HepG2 (cell line): ENCODE results near the gene OSBPL8. TPM values are rescaled to one million over a fixed set of nuclear protein-coding genes. Genes with fewer than 3 reads are reported as not detected.

Source experiments
- ATAC-seq: fragments of 200-7000 bp; cut with Tn5 transposase; 3 replicates; pipeline ENCODE4 v1.9.1; 2020; ENCODE audit warnings: mild to moderate bottlenecking, moderate library complexity
- BruUV-seq: library from RNA; stranded (reverse); fragments of 400-500 nt; replicated peaks from 2 replicates; lab custom pipeline; 2021; lab: Mats Ljungman, UMichigan
- CTCF ChIA-PET: fragments of 300-600 bp; formaldehyde crosslinking; extraction: SDS; loops from one replicate; lab custom pipeline; 2021; ENCODE audit warnings: low total read pairs, inconsistent platforms, low intra/inter-chr PET ratio; lab: Yijun Ruan, JAX
- POLR2A ChIA-PET: fragments of 350-600 bp; sonication (Branson Sonifier 250); formaldehyde crosslinking; loops from one replicate; lab custom pipeline; 2020; ENCODE audit warnings: antibody characterized with exemption, inconsistent platforms; lab: Yijun Ruan, JAX
- DNase-seq: peaks from one replicate; pipeline ENCODE4 v3.0.0-alpha.2; 2015; ENCODE audit warnings: low spot score
- FAIRE-seq: peaks from 3 replicates; lab custom pipeline; 2011; peaks lifted over from hg19 to GRCh38; lab: Jason Lieb, UNC
- H2AFZ ChIP-seq: one replicate; pipeline ENCODE4 v1.6.1; 2011; ENCODE audit warnings: low read length, inconsistent platforms
- H3K27ac ChIP-seq: fragments of 300-600 bp; 3 replicates; pipeline ENCODE4 v1.8.0; 2011; ENCODE audit warnings: mixed run types, mild to moderate bottlenecking, mixed read lengths, low read length, inconsistent platforms; ENCODE audit not compliant: insufficient read depth; ENCODE audit errors: extremely low read length
- H3K27me3 ChIP-seq, 2 experiments: fragments of 200-600 bp in 1 of 2; 2 replicates in 1 of 2; 3 replicates in 1 of 2; pipeline versions ENCODE4 v1.6.0 to v1.8.0; 2011; ENCODE audit warnings: low read length in 2 of 2, mild to moderate bottlenecking in 2 of 2, moderate library complexity in 2 of 2, inconsistent platforms in 1 of 2; ENCODE audit not compliant: insufficient read depth in 2 of 2, control insufficient read depth in 1 of 2
- H3K36me3 ChIP-seq, 2 experiments: fragments of 200-600 bp in 1 of 2; replicated peaks in 1 of 2; 2 replicates in 1 of 2; 3 replicates in 1 of 2; pipeline versions ENCODE4 v1.5.1 to v1.8.0; 2011; ENCODE audit warnings: low read length in 2 of 2, inconsistent platforms in 1 of 2; ENCODE audit not compliant: insufficient read depth in 2 of 2, control insufficient read depth in 1 of 2
- H3K4me1 ChIP-seq: 2 replicates; pipeline ENCODE4 v1.5.1; 2012; ENCODE audit warnings: low read length, inconsistent platforms; ENCODE audit not compliant: insufficient read depth
- H3K4me2 ChIP-seq: 2 replicates; pipeline ENCODE4 v1.6.0; 2011; ENCODE audit warnings: low read depth, low read length, inconsistent platforms
- H3K4me3 ChIP-seq, 3 experiments: fragments of 200-600 bp in 1 of 3; sonication (generic), shearing (Covaris generic) in 1 of 3; replicated peaks in 1 of 3; 2 replicates each; pipeline ENCODE4 v1.5.1; 2011 to 2016; ENCODE audit warnings: low read length in 3 of 3, inconsistent platforms in 2 of 3, low read depth in 2 of 3, mild to moderate bottlenecking in 2 of 3, control low read depth in 1 of 3, mixed read lengths in 1 of 3; ENCODE audit not compliant: insufficient read depth in 1 of 3
- H3K79me2 ChIP-seq: one replicate; pipeline ENCODE4 v1.6.1; 2011; ENCODE audit warnings: low read length, inconsistent platforms; ENCODE audit not compliant: insufficient read depth
- H3K9ac ChIP-seq: 2 replicates; pipeline ENCODE4 v1.6.0; 2011; ENCODE audit warnings: mild to moderate bottlenecking, low read depth, low read length, inconsistent platforms; ENCODE audit not compliant: insufficient read depth
- H3K9me3 ChIP-seq: 2 replicates; pipeline ENCODE4 v1.5.1; 2012; ENCODE audit warnings: mild to moderate bottlenecking, low read length
- H4K20me1 ChIP-seq: 2 replicates; pipeline ENCODE4 v1.6.0; 2011; ENCODE audit warnings: inconsistent platforms, mild to moderate bottlenecking, low read length, moderate library complexity; ENCODE audit not compliant: insufficient read depth
- FOSL2 ChIP-seq: sonication (generic); formaldehyde crosslinking; IDR thresholded peaks from 2 replicates; pipeline ENCODE4 v1.4.0; 2020; ENCODE audit warnings: missing genetic modification reagents
- IRF2 ChIP-seq: IDR thresholded peaks from 2 replicates; pipeline ENCODE4 v1.6.1; 2018; ENCODE audit warnings: missing genetic modification reagents, missing compliant biosample characterization
- KDM6A ChIP-seq: IDR thresholded peaks from 2 replicates; pipeline ENCODE4 v1.6.1; 2016; ENCODE audit warnings: low read depth
- NFYC ChIP-seq: IDR thresholded peaks from 2 replicates; pipeline ENCODE4 v1.6.1; 2016; ENCODE audit warnings: missing genetic modification reagents, missing compliant biosample characterization
- RFXANK ChIP-seq: IDR thresholded peaks from 2 replicates; pipeline ENCODE4 v1.6.1; 2016
- SIN3A ChIP-seq: IDR thresholded peaks from 2 replicates; pipeline ENCODE4 v1.6.1; 2011; ENCODE audit warnings: low read depth, mild to moderate bottlenecking, control low read depth, low read length, borderline replicate concordance
- WIZ ChIP-seq: sonication (generic); formaldehyde crosslinking; IDR thresholded peaks from 2 replicates; pipeline ENCODE4 v1.5.1; 2020; ENCODE audit warnings: mild to moderate bottlenecking, missing genetic modification reagents
- ZFP36L2 ChIP-seq: sonication (generic); formaldehyde crosslinking; IDR thresholded peaks from 2 replicates; pipeline ENCODE4 v1.4.0; 2020; ENCODE audit warnings: missing genetic modification reagents
- ZMYM3 ChIP-seq: sonication (generic); formaldehyde crosslinking; IDR thresholded peaks from 2 replicates; pipeline ENCODE4 v1.5.1; 2020; ENCODE audit warnings: mild to moderate bottlenecking, missing genetic modification reagents
- ZNF282 ChIP-seq: fragments of 450-650 bp; IDR thresholded peaks from 2 replicates; pipeline ENCODE4 v1.6.1; 2018; ENCODE audit not compliant: partially characterized antibody
- ZNF329 ChIP-seq: sonication (generic); formaldehyde crosslinking; IDR thresholded peaks from 2 replicates; pipeline ENCODE4 v1.9.0; 2021; ENCODE audit warnings: low read depth, mild to moderate bottlenecking, missing genetic modification reagents
- ZNF333 ChIP-seq: sonication (generic); formaldehyde crosslinking; IDR thresholded peaks from 2 replicates; pipeline ENCODE4 v1.4.0; 2020; ENCODE audit warnings: mild to moderate bottlenecking, missing genetic modification reagents, borderline replicate concordance
- ZNF431 ChIP-seq: sonication (generic); formaldehyde crosslinking; IDR thresholded peaks from 2 replicates; pipeline ENCODE4 v1.9.0; 2022; ENCODE audit warnings: missing genetic modification reagents, low read depth, mild to moderate bottlenecking, borderline replicate concordance
- ZNF572 ChIP-seq: sonication (generic); formaldehyde crosslinking; IDR thresholded peaks from 2 replicates; pipeline ENCODE4 v1.5.1; 2020; ENCODE audit warnings: mild to moderate bottlenecking, missing genetic modification reagents
- ZNF670 ChIP-seq: sonication (generic); formaldehyde crosslinking; IDR thresholded peaks from 2 replicates; pipeline ENCODE4 v1.8.0; 2022; ENCODE audit warnings: mild to moderate bottlenecking, missing genetic modification reagents, borderline replicate concordance
- ZNF678 ChIP-seq: sonication (generic); formaldehyde crosslinking; IDR thresholded peaks from 2 replicates; pipeline ENCODE4 v1.4.0; 2020; ENCODE audit warnings: mild to moderate bottlenecking, missing genetic modification reagents
- ZNF7 ChIP-seq: IDR thresholded peaks from 2 replicates; pipeline ENCODE4 v1.6.1; 2016; ENCODE audit warnings: missing biosample characterization, missing genetic modification reagents
- ZNF773 ChIP-seq: sonication (generic); formaldehyde crosslinking; IDR thresholded peaks from 2 replicates; pipeline ENCODE4 v1.4.0; 2020; ENCODE audit warnings: missing genetic modification reagents, borderline replicate concordance
- in situ Hi-C: cut with HindIII; loops from 2 replicates; pipeline ENCODE4 v1.10.0; 2017; ENCODE audit warnings: low pct_unique_long_range_greater_than_20kb; ENCODE audit not compliant: extremely low pct_ligation_motif_present
- intact Hi-C: fragments of 100-400 bp; cut with micrococcal nuclease; formaldehyde crosslinking; loops from one replicate; pipeline ENCODE4 v1.10.0; 2022; ENCODE audit not compliant: unreplicated experiment
- polyA plus RNA-seq, 8 experiments: library from polyadenylated mRNA; depleted of rRNA in 3 of 8; stranded (reverse) in 7 of 8; unstranded in 1 of 8; fragments of >200 nt; fragmentation: Illumina TruSeq in 4 of 8; extraction: Trizol in 4 of 8; gene quantifications; 2 replicates each; pipeline versions ENCODE4 v1.2.1 to v1.2.3, GENCODE V29; 2011 to 2016; ENCODE audit warnings: low read depth in 4 of 8, missing spikeins in 1 of 8, mixed read lengths in 1 of 8; ENCODE audit not compliant: insufficient read depth in 1 of 8
- total RNA-seq, 5 experiments: library from RNA; depleted of rRNA; stranded (reverse); fragments of >200 nt; fragmentation: Illumina TruSeq; extraction: Trizol; gene quantifications; 2 replicates each; pipeline ENCODE4 v1.2.3, GENCODE V29; 2016; ENCODE audit warnings: low read depth in 1 of 5
- TF ChIP-seq, protein P1 (sequence below): sonication (generic); formaldehyde crosslinking; IDR thresholded peaks from 2 replicates; pipeline ENCODE4 v1.5.0; 2020; ENCODE audit warnings: missing genetic modification reagents
- TF ChIP-seq, protein P2 (sequence below): IDR thresholded peaks from 2 replicates; pipeline ENCODE4 v1.6.1; 2016; ENCODE audit warnings: missing compliant biosample characterization, missing genetic modification reagents, borderline replicate concordance

The OSBPL8 gene
- total and polyA plus RNA-seq, 2 of the 13 experiments (the other 11 are each of a cell fraction or from before 2014, with no cell fraction given), result 11.0 to 33.9 TPM

DNA sequence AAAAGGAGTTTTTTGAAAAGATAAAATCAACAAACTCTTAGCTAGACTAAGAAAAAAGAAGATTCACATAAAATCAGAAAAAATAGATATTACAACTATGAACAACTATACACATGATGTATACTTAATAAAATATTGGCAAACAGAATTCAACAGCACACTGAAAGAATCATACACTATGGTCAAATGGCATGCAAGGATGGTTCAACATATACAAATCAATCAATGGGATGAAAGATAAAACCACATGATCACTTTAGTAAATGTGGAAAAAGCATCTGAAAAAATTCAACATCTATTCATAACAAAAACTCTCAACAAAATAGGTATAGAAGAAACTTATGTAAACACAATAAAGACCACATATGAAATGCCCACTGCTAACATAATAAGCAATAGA is 126.8 kb downstream of the OSBPL8 start (continued):
- TF ChIP-seq, protein P1, sequence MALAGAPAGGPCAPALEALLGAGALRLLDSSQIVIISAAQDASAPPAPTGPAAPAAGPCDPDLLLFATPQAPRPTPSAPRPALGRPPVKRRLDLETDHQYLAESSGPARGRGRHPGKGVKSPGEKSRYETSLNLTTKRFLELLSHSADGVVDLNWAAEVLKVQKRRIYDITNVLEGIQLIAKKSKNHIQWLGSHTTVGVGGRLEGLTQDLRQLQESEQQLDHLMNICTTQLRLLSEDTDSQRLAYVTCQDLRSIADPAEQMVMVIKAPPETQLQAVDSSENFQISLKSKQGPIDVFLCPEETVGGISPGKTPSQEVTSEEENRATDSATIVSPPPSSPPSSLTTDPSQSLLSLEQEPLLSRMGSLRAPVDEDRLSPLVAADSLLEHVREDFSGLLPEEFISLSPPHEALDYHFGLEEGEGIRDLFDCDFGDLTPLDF (CRISPR knock-in tag), result no peak
- TF ChIP-seq ZNF431 (CRISPR knock-in tag) (no peak), NFYC (CRISPR knock-in tag) (no peak), RFXANK (CRISPR knock-in tag) (no peak)
- TF ChIP-seq, all 625 proteins: peak for 0

DNA sequence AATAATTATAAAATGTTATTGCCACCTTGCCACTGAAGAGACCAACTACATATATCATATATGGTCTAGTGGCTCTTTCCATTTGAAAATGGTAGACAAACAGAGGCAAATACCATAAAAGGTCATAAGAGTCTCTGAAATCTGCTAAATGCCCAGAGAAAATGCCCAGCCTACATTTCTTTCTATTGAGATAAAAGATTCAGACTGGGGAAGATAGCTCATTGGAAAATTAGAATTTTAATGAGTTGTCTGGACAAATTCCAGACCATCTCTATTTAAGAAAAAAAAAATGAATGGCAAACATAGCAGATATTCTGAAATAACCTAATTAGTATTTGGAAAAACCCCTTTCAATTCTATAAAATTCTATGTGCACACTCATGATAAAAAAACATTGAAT is 131.5 kb downstream of the OSBPL8 start:
- CTCF ChIA-PET, result no interaction called here
- DNase-seq (no peak), FAIRE-seq (no peak), ATAC-seq (no peak)
- POLR2A ChIA-PET, result no interaction called here
- Histone ChIP-seq H3K9me3 (peaks cover 25% of the 10 kb centered on the region), H2AFZ (no peak overlapping the region), H3K27me3 (no peaks in the 10 kb centered on the region), H4K20me1 (no peaks in the 10 kb centered on the region), H3K27ac (no peak overlapping the region), H3K4me1 (peaks cover 1% of the 10 kb centered on the region; the same call in 1 of the 2 replicates), H3K4me2 (no peak overlapping the region), H3K4me3 (no peak overlapping the region), H3K79me2 (no peaks in the 10 kb centered on the region), H3K36me3 (no peaks in the 10 kb centered on the region), H3K9ac (no peak overlapping the region)
- intact Hi-C loops, result loop anchor here (10.0 kb wide), 1 partner anchor 57 kb away; no protein-coding TSS in a partner anchor
- TF ChIP-seq ZNF670 (CRISPR knock-in tag), result no peak
- no peak for TF ChIP-seq KDM6A (CRISPR knock-in tag)
- TF ChIP-seq ZMYM3, result no peak
- TF ChIP-seq FOSL2, result no peak
- TF ChIP-seq ZNF773 (CRISPR knock-in tag), result no peak
- no peak for TF ChIP-seq ZNF329
- TF ChIP-seq, protein P2, sequence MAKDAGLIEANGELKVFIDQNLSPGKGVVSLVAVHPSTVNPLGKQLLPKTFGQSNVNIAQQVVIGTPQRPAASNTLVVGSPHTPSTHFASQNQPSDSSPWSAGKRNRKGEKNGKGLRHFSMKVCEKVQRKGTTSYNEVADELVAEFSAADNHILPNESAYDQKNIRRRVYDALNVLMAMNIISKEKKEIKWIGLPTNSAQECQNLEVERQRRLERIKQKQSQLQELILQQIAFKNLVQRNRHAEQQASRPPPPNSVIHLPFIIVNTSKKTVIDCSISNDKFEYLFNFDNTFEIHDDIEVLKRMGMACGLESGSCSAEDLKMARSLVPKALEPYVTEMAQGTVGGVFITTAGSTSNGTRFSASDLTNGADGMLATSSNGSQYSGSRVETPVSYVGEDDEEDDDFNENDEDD (CRISPR knock-in tag), result no peak
- TF ChIP-seq ZNF333 (CRISPR knock-in tag), result no peak
- TF ChIP-seq ZNF572 (CRISPR knock-in tag), result no peak
- TF ChIP-seq ZNF282, result no peak
- TF ChIP-seq SIN3A, result no peak
- TF ChIP-seq ZFP36L2 (CRISPR knock-in tag), result no peak
- TF ChIP-seq ZNF678 (CRISPR knock-in tag), result no peak
- TF ChIP-seq WIZ (CRISPR knock-in tag), result no peak
- TF ChIP-seq IRF2 (CRISPR knock-in tag), result no peak
- TF ChIP-seq ZNF7 (CRISPR knock-in tag), result no peak
- in situ Hi-C loops, result no loop called here
- no TSS peak for BruUV-seq
